Upper lobe of right lung (tissue), 1 donor: ENCODE measurements around the gene OSBPL3. TPM values are rescaled to one million over a fixed set of nuclear protein-coding genes. Genes with fewer than 3 reads are reported as not detected.

Experiments used
- ATAC-seq: fragments of 200-7000 bp; cut with Tn5 transposase; one replicate; pipeline ENCODE4 v1.9.1; 2020; ENCODE audit warnings: mild to moderate bottlenecking, moderate library complexity
- DNase-seq: peaks from one replicate; pipeline ENCODE4 v3.0.0-alpha.2; 2020
- H3K27ac ChIP-seq: fragments of 200-600 bp; one replicate; pipeline ENCODE4 v1.8.0; 2022
- H3K27me3 ChIP-seq: fragments of 200-600 bp; one replicate; pipeline ENCODE4 v1.8.0; 2022; ENCODE audit warnings: mild to moderate bottlenecking
- H3K36me3 ChIP-seq: fragments of 200-600 bp; one replicate; pipeline ENCODE4 v1.8.0; 2022
- H3K4me1 ChIP-seq: fragments of 200-600 bp; one replicate; pipeline ENCODE4 v1.8.0; 2022
- H3K4me3 ChIP-seq: fragments of 200-600 bp; one replicate; pipeline ENCODE4 v1.8.0; 2022; ENCODE audit warnings: mild to moderate bottlenecking
- H3K9me3 ChIP-seq: fragments of 200-600 bp; one replicate; pipeline ENCODE4 v1.8.0; 2022
- intact Hi-C: fragments of 100-400 bp; cut with DNase I; formaldehyde crosslinking; loops from one replicate; pipeline ENCODE4 v1.11.0; 2022
- total RNA-seq: library from RNA; stranded (reverse); fragmentation: NEBNext Ultra II Directional; extraction: Animal tissue kit (Norgen Biotek cat#: 25700); gene quantifications from one replicate; pipeline ENCODE4 v1.2.1, GENCODE V29; 2021
- TF ChIP-seq, protein P1 (sequence below): fragments of 200-600 bp; IDR thresholded peaks from one replicate; pipeline ENCODE4 v1.8.0; 2022; ENCODE audit warnings: antibody characterized with exemption
- donor health status: DM: no; HTN: yes; CAD: no; lungs with severe emphysema.

OSBPL3 gene
- total RNA-seq, 1 donor from 2014 or later: 23.7 TPM

DNA sequence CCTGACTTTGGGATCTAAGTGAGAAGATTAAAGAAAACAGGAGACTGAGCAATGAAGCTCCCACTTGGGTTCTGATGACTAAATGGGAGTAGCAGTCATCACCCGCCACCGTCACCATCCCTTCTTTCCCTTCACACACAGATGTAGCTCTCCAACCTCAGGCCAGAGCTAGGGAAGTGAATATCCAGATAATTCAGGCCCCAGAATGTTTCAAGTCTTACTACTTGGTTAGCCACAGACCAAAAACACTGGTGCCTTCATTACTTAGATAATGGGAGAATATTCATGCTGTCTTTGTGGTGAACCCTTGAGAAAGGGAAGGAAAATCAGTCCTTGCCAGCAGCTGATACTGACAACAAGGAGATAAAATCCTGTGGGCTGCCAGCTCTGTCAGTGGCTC is 100.7 kb downstream of the OSBPL3 start:
- H3K36me3 ChIP-seq: no peaks in the 10 kb centered on the region
- H3K27me3 ChIP-seq: no peaks in the 10 kb centered on the region
- TF ChIP-seq, protein P1, sequence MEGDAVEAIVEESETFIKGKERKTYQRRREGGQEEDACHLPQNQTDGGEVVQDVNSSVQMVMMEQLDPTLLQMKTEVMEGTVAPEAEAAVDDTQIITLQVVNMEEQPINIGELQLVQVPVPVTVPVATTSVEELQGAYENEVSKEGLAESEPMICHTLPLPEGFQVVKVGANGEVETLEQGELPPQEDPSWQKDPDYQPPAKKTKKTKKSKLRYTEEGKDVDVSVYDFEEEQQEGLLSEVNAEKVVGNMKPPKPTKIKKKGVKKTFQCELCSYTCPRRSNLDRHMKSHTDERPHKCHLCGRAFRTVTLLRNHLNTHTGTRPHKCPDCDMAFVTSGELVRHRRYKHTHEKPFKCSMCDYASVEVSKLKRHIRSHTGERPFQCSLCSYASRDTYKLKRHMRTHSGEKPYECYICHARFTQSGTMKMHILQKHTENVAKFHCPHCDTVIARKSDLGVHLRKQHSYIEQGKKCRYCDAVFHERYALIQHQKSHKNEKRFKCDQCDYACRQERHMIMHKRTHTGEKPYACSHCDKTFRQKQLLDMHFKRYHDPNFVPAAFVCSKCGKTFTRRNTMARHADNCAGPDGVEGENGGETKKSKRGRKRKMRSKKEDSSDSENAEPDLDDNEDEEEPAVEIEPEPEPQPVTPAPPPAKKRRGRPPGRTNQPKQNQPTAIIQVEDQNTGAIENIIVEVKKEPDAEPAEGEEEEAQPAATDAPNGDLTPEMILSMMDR: no peak
- no peaks in the 10 kb centered on the region for H3K9me3 ChIP-seq
- H3K4me1 ChIP-seq: no peaks in the 10 kb centered on the region
- no peak overlapping the region for H3K4me3 ChIP-seq
- ATAC-seq (no peak), DNase-seq (no peak)
- no peak overlapping the region for H3K27ac ChIP-seq
- intact Hi-C loops: no loop called here

DNA sequence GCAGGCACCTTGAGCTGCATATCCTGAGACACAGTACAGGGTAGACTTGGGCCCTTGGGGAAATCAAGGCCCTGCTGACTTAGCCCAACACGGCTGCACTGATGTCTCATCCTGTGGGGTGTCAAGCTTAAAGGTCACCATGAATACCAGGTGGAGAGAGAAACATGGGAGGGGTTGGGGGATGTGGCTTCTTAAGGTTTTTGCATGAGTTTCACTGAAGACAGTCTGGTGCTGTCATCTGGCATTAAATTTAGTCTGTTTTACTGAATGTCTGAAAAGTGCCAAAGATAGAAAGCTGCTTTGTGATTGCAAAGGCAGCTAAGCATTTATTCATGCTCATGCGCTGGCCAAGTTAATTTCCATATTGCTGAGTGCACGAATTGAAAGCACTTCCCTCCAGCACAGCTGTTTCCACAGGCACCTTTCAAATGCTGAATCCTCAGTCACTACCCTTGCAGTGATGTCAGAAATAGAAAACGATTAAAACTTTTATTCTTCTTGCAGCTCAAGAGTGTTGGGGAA is 102.1 kb downstream of the OSBPL3 start:
- DNase-seq (no peak), ATAC-seq (peak; percentile 38)
- H3K4me1 ChIP-seq: no peaks in the 10 kb centered on the region
- intact Hi-C loops: no loop called here
- TF ChIP-seq, protein P1: no peak
- no peak overlapping the region for H3K27ac ChIP-seq
- no peaks in the 10 kb centered on the region for H3K27me3 ChIP-seq
- H3K36me3 ChIP-seq: no peaks in the 10 kb centered on the region
- H3K9me3 ChIP-seq: no peaks in the 10 kb centered on the region
- H3K4me3 ChIP-seq: no peak overlapping the region

DNA sequence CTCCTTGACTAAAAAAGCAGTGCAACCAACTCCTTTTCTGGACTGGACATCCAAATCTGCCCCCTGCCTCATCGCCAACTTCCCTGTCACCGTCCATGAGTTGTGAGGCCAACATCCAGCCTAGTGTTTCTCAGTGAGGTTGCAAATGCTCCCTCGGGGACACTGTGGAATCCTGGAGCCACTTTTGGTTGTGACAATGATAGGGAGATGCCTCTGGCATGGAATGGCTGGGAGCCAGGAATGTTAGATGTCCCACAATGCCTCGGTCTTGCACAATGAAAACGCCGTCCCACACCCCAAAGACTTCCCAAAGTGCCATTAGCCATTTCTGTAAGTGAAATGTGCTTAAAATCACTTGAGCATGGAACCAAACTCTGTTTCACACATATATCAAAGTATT is 105.2 kb downstream of the OSBPL3 start:
- Histone ChIP-seq H3K36me3 (no peaks in the 10 kb centered on the region), H3K4me1 (no peaks in the 10 kb centered on the region), H3K27ac (no peak overlapping the region), H3K27me3 (no peaks in the 10 kb centered on the region), H3K4me3 (no peak overlapping the region), H3K9me3 (no peaks in the 10 kb centered on the region)
- DNase-seq (no peak), ATAC-seq (no peak)
- intact Hi-C loops: no loop called here
- TF ChIP-seq, protein P1: no peak

DNA sequence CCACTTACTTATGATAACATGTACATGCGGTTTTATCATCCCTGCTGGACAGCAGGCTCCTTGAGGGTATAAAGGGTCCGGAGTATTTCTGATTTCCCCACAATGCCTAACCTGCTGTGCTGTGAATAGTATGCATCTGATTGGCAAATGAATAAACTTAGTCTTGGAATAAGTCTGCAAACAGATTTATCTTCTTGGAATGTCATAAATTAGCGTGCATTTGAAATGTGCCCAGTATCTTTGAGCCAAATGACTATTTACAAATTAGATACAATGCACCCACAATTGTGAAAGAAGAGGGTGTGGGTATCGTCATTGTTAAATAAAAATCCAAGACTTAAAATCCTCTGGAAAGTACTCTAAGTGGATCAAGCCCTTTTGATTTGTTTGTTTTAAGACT is 106.0 kb downstream of the OSBPL3 start:
- Histone ChIP-seq H3K36me3 (no peaks in the 10 kb centered on the region), H3K27ac (no peak overlapping the region), H3K9me3 (no peaks in the 10 kb centered on the region), H3K4me3 (no peak overlapping the region), H3K27me3 (no peaks in the 10 kb centered on the region), H3K4me1 (no peaks in the 10 kb centered on the region)
- intact Hi-C loops: no loop called here
- DNase-seq (no peak), ATAC-seq (no peak)
- TF ChIP-seq, protein P1: no peak

DNA sequence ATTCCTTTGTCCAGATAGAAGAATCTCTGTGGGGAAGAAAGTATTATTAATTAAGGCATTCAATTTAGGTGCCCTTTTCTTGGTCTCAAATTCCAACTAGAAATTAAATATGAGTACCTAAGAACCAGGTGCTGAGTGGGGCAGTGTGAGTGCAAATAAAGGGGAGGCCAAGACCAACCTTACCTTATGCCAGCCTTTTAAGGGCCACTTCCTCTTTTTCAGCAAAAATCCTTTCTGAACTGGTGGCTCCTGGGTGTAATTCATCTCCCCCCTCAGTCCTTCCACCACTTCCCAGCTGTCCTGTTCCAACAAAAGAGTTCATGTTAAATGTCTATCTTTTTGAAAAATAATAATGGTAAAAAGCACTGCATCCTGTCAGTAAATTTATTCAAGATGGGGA is 108.2 kb downstream of the OSBPL3 start:
- TF ChIP-seq, protein P1: no peak
- Histone ChIP-seq H3K4me1 (no peaks in the 10 kb centered on the region), H3K27ac (no peak overlapping the region), H3K36me3 (no peaks in the 10 kb centered on the region), H3K4me3 (no peak overlapping the region), H3K9me3 (no peaks in the 10 kb centered on the region), H3K27me3 (no peaks in the 10 kb centered on the region)
- ATAC-seq: no peak
- DNase-seq: no peak
- intact Hi-C loops: no loop called here

DNA sequence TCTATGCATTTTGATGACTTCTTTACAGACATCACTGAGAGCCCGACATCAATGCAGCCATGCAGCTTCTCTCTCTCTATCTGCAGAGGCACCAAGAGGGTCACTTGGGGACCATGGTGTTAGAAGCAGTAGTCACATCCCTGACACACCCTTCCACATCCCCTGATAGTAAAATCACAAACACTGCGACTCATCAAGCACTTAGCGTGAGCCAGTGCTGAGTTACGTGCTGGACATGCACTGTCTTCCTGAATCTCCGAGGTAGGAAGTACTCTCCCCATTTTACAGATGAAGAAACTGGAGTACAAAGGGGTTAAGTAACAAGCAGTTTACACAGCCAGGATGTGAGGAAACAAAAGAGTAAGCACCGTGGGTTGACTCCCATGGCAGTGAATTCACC is 109.2 kb downstream of the OSBPL3 start:
- no peak for DNase-seq
- TF ChIP-seq, protein P1: no peak
- no peaks in the 10 kb centered on the region for H3K36me3 ChIP-seq
- H3K9me3 ChIP-seq: no peaks in the 10 kb centered on the region
- no peaks in the 10 kb centered on the region for H3K27me3 ChIP-seq
- no peak overlapping the region for H3K27ac ChIP-seq
- ATAC-seq: no peak
- no peak overlapping the region for H3K4me3 ChIP-seq
- no peaks in the 10 kb centered on the region for H3K4me1 ChIP-seq
- intact Hi-C loops: no loop called here
